Gastrocnemius medialis (tissue), 4 donors: Measurements from ENCODE around the gene SMPDL3A. TPM values are rescaled to one million over a fixed set of nuclear protein-coding genes. Genes with fewer than 3 reads are reported as not detected.

Experiments
- ATAC-seq, 2 donors: fragments of 150-250 bp; one replicate each; pipeline ENCODE4 v1.9.1; 2016
- DNase-seq, 2 donors: peaks; one replicate each; pipeline ENCODE4 v3.0.0-alpha.2; 2019
- H3K27ac ChIP-seq, 4 donors: fragments of 200-600 bp; sonication (generic); 1 replicate in 1 of 4; 2 replicates in 3 of 4; pipeline ENCODE4 v1.5.1; 2016 to 2018; ENCODE audit warnings: mild to moderate bottlenecking in 2 of 4, moderate library complexity in 1 of 4
- H3K27me3 ChIP-seq, 3 donors: fragments of 200-600 bp; sonication (generic) in 2 of 3; 1 replicate in 1 of 3; 2 replicates in 2 of 3; pipeline versions ENCODE4 v1.5.1 to v1.6.0; 2016 to 2019; ENCODE audit warnings: mild to moderate bottlenecking in 1 of 3, moderate library complexity in 1 of 3
- H3K36me3 ChIP-seq, 2 donors: fragments of 200-600 bp; sonication (generic) in 1 of 2; one replicate each; pipeline ENCODE4 v1.5.1; 2017 to 2018
- H3K4me1 ChIP-seq, 2 donors: fragments of 200-600 bp; sonication (generic) in 1 of 2; one replicate each; pipeline ENCODE4 v1.5.1; 2016 to 2017; ENCODE audit warnings: mild to moderate bottlenecking in 2 of 2
- H3K4me3 ChIP-seq, 4 donors: fragments of 200-600 bp; sonication (generic) in 3 of 4; 1 replicate in 1 of 4; 2 replicates in 3 of 4; pipeline ENCODE4 v1.5.1; 2016 to 2019; ENCODE audit warnings: mild to moderate bottlenecking in 2 of 4
- H3K9me3 ChIP-seq, 3 donors: fragments of 200-600 bp; sonication (generic) in 2 of 3; 1 replicate in 1 of 3; 2 replicates in 2 of 3; pipeline ENCODE4 v1.5.1; 2016 to 2019
- POLR2A ChIP-seq, 2 donors: fragments of 450-650 bp; IDR thresholded peaks; one replicate each; pipeline ENCODE4 v1.6.1; 2017; ENCODE audit warnings: antibody characterized with exemption in 2 of 2, mild to moderate bottlenecking in 2 of 2, moderate library complexity in 2 of 2
- in situ Hi-C, 4 donors: fragments of 200-750 bp; cut with MboI; loops; one replicate each; pipeline versions ENCODE4 v1.15.0 to v1.8.0; 2017; ENCODE audit warnings: low sequenced_read_pairs in 4 of 4
- intact Hi-C: fragments of 100-400 bp; cut with DNase I; formaldehyde crosslinking; loops from one replicate; pipeline ENCODE4 v1.15.1; 2023; ENCODE audit warnings: low total_unique reads
- total RNA-seq, 4 donors: library from RNA; depleted of rRNA; stranded (reverse); fragments of >200 nt; gene quantifications; one replicate each; pipeline versions ENCODE4 v1.1.0 to v1.2.3, GENCODE V29; 2016
- TF ChIP-seq, protein P1 (sequence below), 5 experiments: fragments of 450-650 bp in 3 of 5; fragments of 200-600 bp in 2 of 5; sonication (generic) in 2 of 5; IDR thresholded peaks in 4 of 5; conservative IDR thresholded peaks in 1 of 5; 1 replicate in 4 of 5; 2 replicates in 1 of 5; pipeline ENCODE4 v1.5.1; 2016 to 2019; ENCODE audit warnings: antibody characterized with exemption in 5 of 5, mild to moderate bottlenecking in 3 of 5, moderate library complexity in 3 of 5

The SMPDL3A gene
- total RNA-seq, 4 donors from 2014 or later: 18.4 to 38.4 (median 32.6) TPM

DNA sequence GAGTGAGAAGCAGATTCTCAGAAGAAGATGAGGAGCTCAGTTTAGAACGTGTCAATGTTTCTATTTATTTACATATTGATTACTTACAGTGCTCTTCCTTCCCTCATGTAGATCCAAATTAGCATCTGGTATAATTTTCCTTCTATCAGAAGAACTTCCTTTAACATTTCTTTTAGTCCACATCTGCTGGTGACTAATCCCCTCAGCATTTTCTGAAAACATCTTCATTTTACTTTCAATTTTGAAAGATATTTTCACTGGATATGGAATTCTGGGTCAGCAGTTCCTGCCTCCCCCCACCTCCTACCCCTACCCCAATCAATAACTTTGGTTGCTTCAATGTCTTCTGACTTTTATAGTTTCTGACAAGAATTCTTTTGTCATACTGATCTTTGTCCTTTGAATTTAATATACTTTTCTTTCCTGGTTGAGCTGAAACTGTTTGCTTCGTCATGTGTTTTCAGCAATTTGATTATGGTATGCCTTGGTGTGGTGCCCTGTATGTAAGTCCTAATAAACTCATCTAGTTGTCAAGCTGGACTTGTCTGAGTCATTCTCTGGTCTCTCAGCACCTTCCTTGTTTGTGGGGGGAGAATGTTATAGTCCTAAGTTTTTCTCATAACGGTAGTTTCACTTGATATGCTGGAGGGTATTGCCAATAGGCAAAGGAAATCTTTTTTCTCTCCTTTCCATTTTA, 57.0 kb downstream of the SMPDL3A start:
- intact Hi-C loops: no loop called here
- Histone ChIP-seq H3K27me3 (no peaks in the 10 kb centered on the region), H3K9me3 (no peaks in the 10 kb centered on the region), H3K36me3 (no peaks in the 10 kb centered on the region), H3K4me1 (no peaks in the 10 kb centered on the region), H3K27ac (no peak overlapping the region), H3K4me3 (no peak overlapping the region)
- no peak for ATAC-seq
- no peak for DNase-seq
- in situ Hi-C loops: no loop called here
- TF ChIP-seq, protein P1, sequence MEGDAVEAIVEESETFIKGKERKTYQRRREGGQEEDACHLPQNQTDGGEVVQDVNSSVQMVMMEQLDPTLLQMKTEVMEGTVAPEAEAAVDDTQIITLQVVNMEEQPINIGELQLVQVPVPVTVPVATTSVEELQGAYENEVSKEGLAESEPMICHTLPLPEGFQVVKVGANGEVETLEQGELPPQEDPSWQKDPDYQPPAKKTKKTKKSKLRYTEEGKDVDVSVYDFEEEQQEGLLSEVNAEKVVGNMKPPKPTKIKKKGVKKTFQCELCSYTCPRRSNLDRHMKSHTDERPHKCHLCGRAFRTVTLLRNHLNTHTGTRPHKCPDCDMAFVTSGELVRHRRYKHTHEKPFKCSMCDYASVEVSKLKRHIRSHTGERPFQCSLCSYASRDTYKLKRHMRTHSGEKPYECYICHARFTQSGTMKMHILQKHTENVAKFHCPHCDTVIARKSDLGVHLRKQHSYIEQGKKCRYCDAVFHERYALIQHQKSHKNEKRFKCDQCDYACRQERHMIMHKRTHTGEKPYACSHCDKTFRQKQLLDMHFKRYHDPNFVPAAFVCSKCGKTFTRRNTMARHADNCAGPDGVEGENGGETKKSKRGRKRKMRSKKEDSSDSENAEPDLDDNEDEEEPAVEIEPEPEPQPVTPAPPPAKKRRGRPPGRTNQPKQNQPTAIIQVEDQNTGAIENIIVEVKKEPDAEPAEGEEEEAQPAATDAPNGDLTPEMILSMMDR (IDR thresholded peaks at IDR 0.05 in 4 of 5, conservative IDR thresholded peaks at IDR 0.05 in 1 of 5): no peak
- no peak for TF ChIP-seq POLR2A (IDR thresholded peaks at IDR 0.05)

DNA sequence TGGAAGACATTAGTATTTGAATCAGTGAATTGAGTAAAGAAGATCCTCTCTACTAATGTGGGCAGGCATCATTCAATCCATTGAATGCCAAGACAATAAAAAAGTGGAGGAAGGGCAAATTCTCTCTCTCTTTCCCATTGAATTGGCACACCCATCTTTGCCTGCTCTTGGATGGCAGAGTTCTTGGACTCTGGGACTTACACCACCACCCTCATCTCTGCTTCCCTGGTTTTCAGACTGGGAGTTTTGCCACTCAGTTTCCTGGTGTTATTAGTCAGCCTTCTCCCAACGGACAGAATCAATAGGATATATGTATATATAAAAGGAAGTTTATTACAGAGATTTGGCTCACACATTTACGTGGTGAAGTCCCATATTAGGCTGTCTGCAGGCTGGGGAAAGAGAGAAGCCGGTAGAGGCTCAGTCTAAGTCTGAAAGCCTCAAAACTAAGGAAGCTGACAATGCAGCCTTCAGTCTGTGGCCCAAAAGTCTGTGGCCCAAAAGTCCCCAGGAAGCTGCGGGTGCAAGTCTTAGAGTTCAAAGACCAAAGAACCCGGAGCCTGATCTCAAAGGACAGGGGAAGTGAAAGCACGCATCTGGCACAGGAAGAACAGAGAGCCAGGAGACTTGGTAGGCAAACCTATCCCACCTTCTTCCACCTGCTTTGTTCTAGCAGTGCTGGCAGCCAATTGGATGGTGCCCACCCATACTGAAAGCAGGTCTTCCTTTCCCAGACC, 64.4 kb downstream of the SMPDL3A start:
- Histone ChIP-seq H3K27me3 (no peaks in the 10 kb centered on the region), H3K9me3 (no peaks in the 10 kb centered on the region), H3K36me3 (no peaks in the 10 kb centered on the region), H3K4me1 (no peaks in the 10 kb centered on the region), H3K4me3 (no peak overlapping the region), H3K27ac (no peak overlapping the region)
- intact Hi-C loops: no loop called here
- in situ Hi-C loops: no loop called here
- no peak for ATAC-seq
- no peak for DNase-seq
- TF ChIP-seq, protein P1 (IDR thresholded peaks at IDR 0.05 in 4 of 5, conservative IDR thresholded peaks at IDR 0.05 in 1 of 5): no peak
- TF ChIP-seq POLR2A (IDR thresholded peaks at IDR 0.05): no peak

Other genes with a start within 250 kb of the SMPDL3A start
- gene PKIB, start 178.9 kb upstream of the SMPDL3A start, total RNA-seq: 1 to 10 TPM in 2 of 4 donors, under 1 TPM in 2; 0.64 to 1.1 (median 0.97) TPM
- 10 to 100 TPM in 1 of 4 donors, 1 to 10 TPM in 2, under 1 TPM in 1; 0.51 to 21.0 (median 5.9) TPM for gene FABP7, start 9.5 kb upstream of the SMPDL3A start, total RNA-seq
- under 1 TPM; 0.20 to 0.88 (median 0.61) TPM for gene CLVS2, start 207.0 kb downstream of the SMPDL3A start, total RNA-seq